H9 (cell line): ENCODE data around the gene FAM117A. TPM values are rescaled to one million over a fixed set of nuclear protein-coding genes. Genes with fewer than 3 reads are reported as not detected.

ENCODE experiments used
- DNase-seq: peaks from one replicate; pipeline ENCODE4 v3.0.0-alpha.2; 2017
- H2AFZ ChIP-seq: one replicate; pipeline ENCODE4 v1.6.1; 2013; ENCODE audit warnings: mild to moderate bottlenecking, low read length, control low read depth, moderate library complexity
- H2AK5ac ChIP-seq: 2 replicates; pipeline ENCODE4 v1.6.1; 2013; ENCODE audit warnings: low read length, control low read depth, mixed read lengths; ENCODE audit not compliant: insufficient read length
- H2BK120ac ChIP-seq: one replicate; pipeline ENCODE4 v1.6.1; 2013; ENCODE audit warnings: low read depth, mild to moderate bottlenecking, low read length, control low read depth, inconsistent platforms; ENCODE audit not compliant: poor library complexity, severe bottlenecking
- H2BK12ac ChIP-seq: 2 replicates; pipeline ENCODE4 v1.6.1; 2013; ENCODE audit warnings: low read length, control low read depth, mixed read lengths, low read depth; ENCODE audit not compliant: insufficient read length
- H2BK15ac ChIP-seq: 2 replicates; pipeline ENCODE4 v1.6.1; 2013; ENCODE audit warnings: low read depth, low read length, control low read depth
- H2BK20ac ChIP-seq: one replicate; pipeline ENCODE4 v1.6.1; 2013; ENCODE audit warnings: low read depth, mild to moderate bottlenecking, low read length, control low read depth, inconsistent platforms; ENCODE audit not compliant: poor library complexity, severe bottlenecking
- H2BK5ac ChIP-seq: 2 replicates; pipeline ENCODE4 v1.6.1; 2013; ENCODE audit warnings: low read length, control low read depth, mixed read lengths; ENCODE audit not compliant: insufficient read length
- H3K14ac ChIP-seq: 2 replicates; pipeline ENCODE4 v1.6.1; 2013; ENCODE audit warnings: low read length, control low read depth; ENCODE audit not compliant: insufficient read depth
- H3K18ac ChIP-seq: 2 replicates; pipeline ENCODE4 v1.6.1; 2013; ENCODE audit warnings: low read depth, mild to moderate bottlenecking, mixed read lengths, low read length, control low read depth; ENCODE audit not compliant: insufficient read length
- H3K23ac ChIP-seq: 2 replicates; pipeline ENCODE4 v1.6.1; 2013; ENCODE audit warnings: low read length, control low read depth, mixed read lengths, low read depth; ENCODE audit not compliant: insufficient read length
- H3K23me2 ChIP-seq: 2 replicates; pipeline ENCODE4 v1.6.1; 2013; ENCODE audit warnings: low read depth, mild to moderate bottlenecking, mixed read lengths, low read length, control low read depth; ENCODE audit not compliant: insufficient read length, poor library complexity, severe bottlenecking
- H3K27ac ChIP-seq: 2 replicates; pipeline ENCODE4 v1.5.1; 2013; ENCODE audit warnings: low read length, control low read depth, mixed read lengths, low read depth; ENCODE audit not compliant: insufficient read length
- H3K27me3 ChIP-seq: 2 replicates; pipeline ENCODE4 v1.6.1; 2013; ENCODE audit warnings: low read length, control low read depth, inconsistent platforms; ENCODE audit not compliant: insufficient read depth
- H3K4ac ChIP-seq: 2 replicates; pipeline ENCODE4 v1.6.1; 2013; ENCODE audit warnings: low read depth, mild to moderate bottlenecking, control low read depth, inconsistent platforms, low read length, moderate library complexity
- H3K4me1 ChIP-seq: 2 replicates; pipeline ENCODE4 v1.6.1; 2013; ENCODE audit warnings: low read length, control low read depth, inconsistent platforms; ENCODE audit not compliant: insufficient read depth
- H3K4me2 ChIP-seq: 2 replicates; pipeline ENCODE4 v1.6.1; 2013; ENCODE audit warnings: low read length, control low read depth, mixed read lengths; ENCODE audit not compliant: insufficient read length, insufficient read depth
- H3K56ac ChIP-seq: 2 replicates; pipeline ENCODE4 v1.6.1; 2013; ENCODE audit warnings: low read depth, mild to moderate bottlenecking, mixed read lengths, low read length, control low read depth; ENCODE audit not compliant: insufficient read length
- H3K79me1 ChIP-seq: 2 replicates; pipeline ENCODE4 v1.6.1; 2013; ENCODE audit warnings: low read depth, mild to moderate bottlenecking, moderate library complexity, low read length, control low read depth, inconsistent platforms; ENCODE audit not compliant: insufficient read depth, poor library complexity, severe bottlenecking
- H3K79me2 ChIP-seq: 2 replicates; pipeline ENCODE4 v1.6.1; 2013; ENCODE audit warnings: low read length, control low read depth, inconsistent platforms; ENCODE audit not compliant: insufficient read depth
- H3K9ac ChIP-seq: 2 replicates; pipeline ENCODE4 v1.6.1; 2013; ENCODE audit warnings: low read length, control low read depth, mixed read lengths; ENCODE audit not compliant: insufficient read length; ENCODE audit errors: extremely low read depth
- H3K9me3 ChIP-seq: one replicate; pipeline ENCODE4 v1.6.1; 2013; ENCODE audit warnings: low read depth, low read length, inconsistent platforms; ENCODE audit not compliant: control insufficient read depth
- H3T11ph ChIP-seq: one replicate; pipeline ENCODE4 v1.6.1; 2013; ENCODE audit warnings: mild to moderate bottlenecking, low read length, control low read depth, inconsistent platforms
- H4K20me1 ChIP-seq: one replicate; pipeline ENCODE4 v1.6.1; 2013; ENCODE audit not compliant: control insufficient read depth, insufficient read length, insufficient read depth
- H4K5ac ChIP-seq: 2 replicates; pipeline ENCODE4 v1.6.1; 2013; ENCODE audit warnings: low read depth, mild to moderate bottlenecking, mixed read lengths, low read length, control low read depth; ENCODE audit not compliant: insufficient read length
- H4K8ac ChIP-seq: replicated peaks from 2 replicates; pipeline ENCODE4 v1.6.1; 2013; ENCODE audit warnings: low read length, control low read depth, mixed read lengths, low read depth; ENCODE audit not compliant: insufficient read length
- H4K91ac ChIP-seq: 2 replicates; pipeline ENCODE4 v1.6.1; 2013; ENCODE audit warnings: low read depth, mild to moderate bottlenecking, moderate library complexity, mixed read lengths, low read length, control low read depth; ENCODE audit not compliant: insufficient read length
- H3K27ac Mint-ChIP-seq, 3 experiments: 2 replicates in 2 of 3; 3 replicates in 1 of 3; pipeline ENCODE4 v1.8.0; 2020 to 2021; ENCODE audit warnings: mixed read lengths in 3 of 3, mild to moderate bottlenecking in 1 of 3, moderate library complexity in 1 of 3
- H3K27me3 Mint-ChIP-seq: 2 replicates; pipeline ENCODE4 v1.8.0; 2021; ENCODE audit warnings: low read depth, mild to moderate bottlenecking, moderate library complexity, mixed read lengths
- H3K36me3 Mint-ChIP-seq, 3 experiments: 2 replicates in 2 of 3; 3 replicates in 1 of 3; pipeline ENCODE4 v1.8.0; 2020 to 2021; ENCODE audit warnings: low read depth in 3 of 3, mixed read lengths in 3 of 3; ENCODE audit not compliant: insufficient read depth in 1 of 3
- H3K4me1 Mint-ChIP-seq, 2 experiments: 2 replicates each; pipeline ENCODE4 v1.8.0; 2020; ENCODE audit warnings: mixed read lengths in 2 of 2
- H3K4me3 Mint-ChIP-seq, 2 experiments: 2 replicates in 1 of 2; 3 replicates in 1 of 2; pipeline ENCODE4 v1.8.0; 2020 to 2021; ENCODE audit warnings: mild to moderate bottlenecking in 2 of 2, mixed read lengths in 2 of 2, moderate library complexity in 1 of 2
- H3K9me3 Mint-ChIP-seq, 2 experiments: 2 replicates in 1 of 2; 3 replicates in 1 of 2; pipeline ENCODE4 v1.8.0; 2020; ENCODE audit warnings: mild to moderate bottlenecking in 2 of 2, mixed read lengths in 2 of 2, moderate library complexity in 1 of 2
- CTCF ChIP-seq: fragments of 200-600 bp; sonication (generic); conservative IDR thresholded peaks from 3 replicates; pipeline ENCODE4 v1.8.0; 2021; ENCODE audit warnings: antibody characterized with exemption, mild to moderate bottlenecking
- WGBS: extraction: QIAGEN DNeasy Blood & Tissue Kit; methylation state at CpG from one replicate; pipeline ENCODE4 v1.1.7; 2013; ENCODE audit warnings: missing lambda C conversion rate, low lambda C conversion rate, mixed read lengths; ENCODE audit not compliant: insufficient read length; ENCODE audit errors: extremely low coverage; 5-methylcytosine and 5-hydroxymethylcytosine counted together
- total RNA-seq: library from RNA; stranded (reverse); gene quantifications from 2 replicates; pipeline ENCODE4 v1.2.1, GENCODE V29; 2021

Gene FAM117A
- total RNA-seq, 1 experiment from 2014 or later: 21.1 TPM

- Histone ChIP-seq H4K91ac (no peak overlapping the region), H3T11ph (no peak overlapping the region), H3K23me2 (peaks cover 5% of the 10 kb centered on the region), H2BK20ac (no peak overlapping the region), H3K79me1 (no peaks in the 10 kb centered on the region), H2BK12ac (no peak overlapping the region), H2BK5ac (no peak overlapping the region), H3K79me2 (peaks cover 4% of the 10 kb centered on the region; the same call in 1 of the 2 replicates), H2BK15ac (no peak overlapping the region), H3K27ac (no peak overlapping the region), H3K9ac (no peak overlapping the region), H3K23ac (no peak overlapping the region), H3K9me3 (no peaks in the 10 kb centered on the region), H3K56ac (no peak overlapping the region), H4K8ac (no peak overlapping the region), H3K4me2 (no peak overlapping the region), H3K4ac (no peak overlapping the region), H3K4me1 (no peaks in the 10 kb centered on the region), H4K5ac (no peak overlapping the region), H2BK120ac (no peak overlapping the region), H3K14ac (no peak overlapping the region), H2AFZ (no peak overlapping the region), H2AK5ac (no peak overlapping the region), H3K27me3 (no peaks in the 10 kb centered on the region), H4K20me1 (no peaks in the 10 kb centered on the region), H3K18ac (no peak overlapping the region)
- H3K4me1 Mint-ChIP-seq: peaks cover 11 to 20% of the 10 kb centered on the region in 2 experiments
- peaks cover 25% of the 10 kb centered on the region for H3K27me3 Mint-ChIP-seq
- TF ChIP-seq CTCF: no peak
- WGBS: no CpG with 5 or more reads among the region's 6 CpGs
- peaks cover 4 to 7% (median 6%) of the 10 kb centered on the region in 3 experiments for H3K36me3 Mint-ChIP-seq
- H3K9me3 Mint-ChIP-seq: peaks cover 4 to 8% of the 10 kb centered on the region in 2 experiments
- no peak overlapping the region for H3K27ac Mint-ChIP-seq
- no peak overlapping the region for H3K4me3 Mint-ChIP-seq
- no peak for DNase-seq
Measured at GRCh38 chr17:49680314-49680713, 83.6 kb downstream of the FAM117A start.
